Endothelial cell (in vitro differentiated cells): Measurements from ENCODE around the gene ASCL1. TPM values are rescaled to one million over a fixed set of nuclear protein-coding genes. Genes with fewer than 3 reads are reported as not detected.

Experiments
- DNase-seq: peaks from one replicate; pipeline ENCODE4 v3.0.0; 2021; ENCODE audit warnings: low spot score
- H3K27ac Mint-ChIP-seq: one replicate; pipeline ENCODE4 v1.8.0; 2021; ENCODE audit warnings: mixed read lengths, inconsistent platforms; ENCODE audit not compliant: unreplicated experiment
- H3K27me3 Mint-ChIP-seq: one replicate; pipeline ENCODE4 v1.8.0; 2021; ENCODE audit warnings: mild to moderate bottlenecking, moderate library complexity, mixed read lengths, inconsistent platforms; ENCODE audit not compliant: unreplicated experiment
- H3K36me3 Mint-ChIP-seq: one replicate; pipeline ENCODE4 v1.8.0; 2021; ENCODE audit warnings: mild to moderate bottlenecking, low read depth, mixed read lengths, inconsistent platforms; ENCODE audit not compliant: unreplicated experiment
- H3K4me1 Mint-ChIP-seq: one replicate; pipeline ENCODE4 v1.8.0; 2021; ENCODE audit warnings: mild to moderate bottlenecking, mixed read lengths, inconsistent platforms; ENCODE audit not compliant: unreplicated experiment
- H3K4me3 Mint-ChIP-seq: one replicate; pipeline ENCODE4 v1.8.0; 2021; ENCODE audit warnings: mild to moderate bottlenecking, mixed read lengths, inconsistent platforms; ENCODE audit not compliant: unreplicated experiment
- H3K9me3 Mint-ChIP-seq: one replicate; pipeline ENCODE4 v1.8.0; 2021; ENCODE audit warnings: mixed read lengths, inconsistent platforms; ENCODE audit not compliant: unreplicated experiment
- total RNA-seq: library from RNA; stranded (reverse); fragmentation: NEBNext Ultra II Directional; extraction: Animal tissue kit (Norgen Biotek cat#: 25700); gene quantifications from one replicate; pipeline ENCODE4 v1.2.1, GENCODE V29; 2021; ENCODE audit not compliant: unreplicated experiment
- TF ChIP-seq, protein P1 (sequence below): fragments of 200-600 bp; sonication (generic); IDR thresholded peaks from one replicate; pipeline ENCODE4 v1.5.0; 2021; ENCODE audit warnings: antibody characterized with exemption; ENCODE audit not compliant: unreplicated experiment

The ASCL1 gene
- total RNA-seq, 1 donor from 2014 or later: not detected

- TF ChIP-seq, protein P1, sequence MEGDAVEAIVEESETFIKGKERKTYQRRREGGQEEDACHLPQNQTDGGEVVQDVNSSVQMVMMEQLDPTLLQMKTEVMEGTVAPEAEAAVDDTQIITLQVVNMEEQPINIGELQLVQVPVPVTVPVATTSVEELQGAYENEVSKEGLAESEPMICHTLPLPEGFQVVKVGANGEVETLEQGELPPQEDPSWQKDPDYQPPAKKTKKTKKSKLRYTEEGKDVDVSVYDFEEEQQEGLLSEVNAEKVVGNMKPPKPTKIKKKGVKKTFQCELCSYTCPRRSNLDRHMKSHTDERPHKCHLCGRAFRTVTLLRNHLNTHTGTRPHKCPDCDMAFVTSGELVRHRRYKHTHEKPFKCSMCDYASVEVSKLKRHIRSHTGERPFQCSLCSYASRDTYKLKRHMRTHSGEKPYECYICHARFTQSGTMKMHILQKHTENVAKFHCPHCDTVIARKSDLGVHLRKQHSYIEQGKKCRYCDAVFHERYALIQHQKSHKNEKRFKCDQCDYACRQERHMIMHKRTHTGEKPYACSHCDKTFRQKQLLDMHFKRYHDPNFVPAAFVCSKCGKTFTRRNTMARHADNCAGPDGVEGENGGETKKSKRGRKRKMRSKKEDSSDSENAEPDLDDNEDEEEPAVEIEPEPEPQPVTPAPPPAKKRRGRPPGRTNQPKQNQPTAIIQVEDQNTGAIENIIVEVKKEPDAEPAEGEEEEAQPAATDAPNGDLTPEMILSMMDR: no peak
- no peak overlapping the region for H3K27ac Mint-ChIP-seq
Measured at GRCh38 chr12:102992297-102992696, 34.8 kb downstream of the ASCL1 start.

DNA sequence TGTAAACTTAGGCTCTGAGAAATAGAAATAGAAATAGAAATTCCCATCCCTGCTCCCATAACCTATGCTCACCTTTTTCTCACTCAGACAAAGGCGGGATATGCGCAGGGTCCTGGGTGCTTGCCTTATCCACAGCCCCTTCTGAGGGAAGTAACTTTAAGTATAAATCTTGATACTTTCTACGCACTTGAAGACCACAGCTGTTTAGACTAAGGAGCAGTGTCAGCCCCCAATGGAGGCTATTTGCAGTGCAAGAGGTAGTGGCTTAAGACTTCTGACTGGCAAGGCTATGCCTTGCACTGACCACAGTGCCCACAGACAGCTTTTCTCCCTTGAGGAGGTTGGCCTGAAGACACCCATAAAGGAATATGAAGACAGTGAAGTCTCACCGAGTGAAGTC lies 35.2 kb downstream of the ASCL1 start:
- TF ChIP-seq, protein P1: no peak
- no peak overlapping the region for H3K4me3 Mint-ChIP-seq
- DNase-seq: no peak
- H3K36me3 Mint-ChIP-seq: no peaks in the 10 kb centered on the region
- H3K27ac Mint-ChIP-seq: no peak overlapping the region
- H3K4me1 Mint-ChIP-seq: no peaks in the 10 kb centered on the region
- H3K9me3 Mint-ChIP-seq: no peaks in the 10 kb centered on the region
- H3K27me3 Mint-ChIP-seq: peaks cover 5% of the 10 kb centered on the region

More at GRCh38 chr12:102992297-102992696, 34.8 kb downstream of the ASCL1 start:
- no peaks in the 10 kb centered on the region for H3K9me3 Mint-ChIP-seq
- peaks cover 5% of the 10 kb centered on the region for H3K27me3 Mint-ChIP-seq
- DNase-seq: no peak
- no peaks in the 10 kb centered on the region for H3K4me1 Mint-ChIP-seq
- H3K36me3 Mint-ChIP-seq: no peaks in the 10 kb centered on the region
- no peak overlapping the region for H3K4me3 Mint-ChIP-seq

- H3K4me1 Mint-ChIP-seq: no peaks in the 10 kb centered on the region
- TF ChIP-seq, protein P1: no peak
- H3K27ac Mint-ChIP-seq: no peak overlapping the region
- no peaks in the 10 kb centered on the region for H3K36me3 Mint-ChIP-seq
- H3K4me3 Mint-ChIP-seq: no peak overlapping the region
- H3K9me3 Mint-ChIP-seq: no peaks in the 10 kb centered on the region
- H3K27me3 Mint-ChIP-seq: peaks cover 5% of the 10 kb centered on the region
- DNase-seq: no peak
Measured at GRCh38 chr12:102993537-102993936, 36.1 kb downstream of the ASCL1 start.

DNA sequence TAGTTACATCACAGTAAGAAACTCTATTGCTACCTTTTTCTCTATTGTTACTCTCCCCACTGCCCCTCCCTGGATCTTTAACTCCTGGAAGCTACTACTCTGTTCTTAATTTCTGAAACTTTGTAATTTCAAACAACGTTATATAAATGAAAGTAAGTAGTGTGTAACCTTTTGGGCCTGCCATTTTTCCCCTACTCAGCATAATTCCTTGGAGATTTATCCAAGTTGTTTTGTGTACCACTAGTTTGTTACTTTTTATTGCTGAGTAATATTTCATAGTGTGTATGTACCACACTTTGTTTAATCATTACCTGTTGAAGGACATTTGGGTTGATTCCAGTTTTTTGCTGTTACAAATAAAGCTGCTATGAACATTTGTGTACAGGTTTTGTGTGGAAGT lies 37.9 kb downstream of the ASCL1 start:
- H3K27ac Mint-ChIP-seq: no peak overlapping the region
- peaks cover 5% of the 10 kb centered on the region for H3K27me3 Mint-ChIP-seq

More for the DNA sequence above, 37.9 kb downstream of the ASCL1 start:
- Mint-ChIP-seq H3K4me3 (no peak overlapping the region), H3K9me3 (no peaks in the 10 kb centered on the region), H3K36me3 (no peaks in the 10 kb centered on the region), H3K4me1 (no peaks in the 10 kb centered on the region)
- TF ChIP-seq, protein P1: no peak
- no peak for DNase-seq

Other genes starting within 250 kb of the ASCL1 start
- gene PAH, start 40.4 kb upstream of the ASCL1 start, total RNA-seq: not detected